ENCODE results near the gene CTCF.

The CTCF gene

DNA sequence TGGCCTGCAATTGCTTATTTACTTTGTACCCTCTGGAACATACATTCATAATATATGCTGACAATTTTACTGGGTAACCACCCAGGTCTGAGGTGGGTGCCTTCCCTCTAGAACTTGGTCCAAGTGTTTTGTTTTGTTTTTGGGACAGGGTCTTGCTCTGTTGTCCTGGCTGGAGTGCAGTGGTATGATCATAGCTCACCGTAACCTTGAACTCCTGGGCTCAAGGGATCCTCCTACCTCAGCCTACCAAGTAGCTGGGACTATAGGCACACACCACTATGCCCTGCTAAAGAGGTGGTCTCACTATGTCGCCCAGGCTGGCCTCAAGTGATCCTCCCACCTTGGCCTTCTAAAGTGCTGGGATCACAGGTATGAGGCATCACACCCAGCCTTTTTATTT, 11.2 kb upstream of the CTCF start:
- TF ChIP-seq ZNF384 (IDR thresholded peaks at IDR 0.05) = no peak
- TF ChIP-seq SP1 (IDR thresholded peaks at IDR 0.05) = no peak
- TF ChIP-seq HDGF (IDR thresholded peaks at IDR 0.05; ENCODE audit: borderline replicate concordance) = no peak
- TF ChIP-seq, protein P1, sequence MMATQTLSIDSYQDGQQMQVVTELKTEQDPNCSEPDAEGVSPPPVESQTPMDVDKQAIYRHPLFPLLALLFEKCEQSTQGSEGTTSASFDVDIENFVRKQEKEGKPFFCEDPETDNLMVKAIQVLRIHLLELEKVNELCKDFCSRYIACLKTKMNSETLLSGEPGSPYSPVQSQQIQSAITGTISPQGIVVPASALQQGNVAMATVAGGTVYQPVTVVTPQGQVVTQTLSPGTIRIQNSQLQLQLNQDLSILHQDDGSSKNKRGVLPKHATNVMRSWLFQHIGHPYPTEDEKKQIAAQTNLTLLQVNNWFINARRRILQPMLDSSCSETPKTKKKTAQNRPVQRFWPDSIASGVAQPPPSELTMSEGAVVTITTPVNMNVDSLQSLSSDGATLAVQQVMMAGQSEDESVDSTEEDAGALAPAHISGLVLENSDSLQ (IDR thresholded peaks at IDR 0.05) = no peak
- TF ChIP-seq L3MBTL2 (conservative IDR thresholded peaks at IDR 0.05) = no peak
- CTCF ChIA-PET = no interaction called here
- DNase-seq (ENCODE audit: extremely low spot score) = no peak
- POLR2A ChIA-PET = interaction anchor here (2.1 kb wide), 1 partner anchor 12 kb away, joined by 9 read pairs; the partner anchor contains the start of gene CTCF

DNA sequence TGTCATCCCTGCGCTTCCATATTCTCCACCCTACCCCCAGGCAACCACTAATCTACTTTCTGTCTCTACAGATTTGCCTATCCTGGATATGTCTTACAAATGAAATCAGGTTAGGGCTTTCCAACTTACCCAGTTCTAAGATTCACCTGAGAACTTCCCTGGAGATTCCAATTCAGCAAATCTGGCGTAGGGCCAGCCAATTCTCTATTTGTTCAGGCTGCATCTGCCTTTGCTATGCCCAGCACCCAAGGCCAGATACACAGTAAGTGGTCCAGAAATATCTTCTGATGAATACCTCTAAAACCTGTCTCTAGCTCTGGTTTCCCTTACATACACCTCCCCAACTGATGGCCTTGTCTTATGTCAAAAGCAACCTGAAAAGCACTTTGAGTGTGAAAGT, 10.4 kb upstream of the CTCF start:
- POLR2A ChIA-PET = interaction anchor here (2.1 kb wide), 1 partner anchor 11 kb away, joined by 9 read pairs; the partner anchor contains the start of gene CTCF
- TF ChIP-seq, protein P1 (IDR thresholded peaks at IDR 0.05) = no peak
- TF ChIP-seq CTBP1 (IDR thresholded peaks at IDR 0.05; ENCODE audit: borderline replicate concordance) = no peak
- no peak for DNase-seq (ENCODE audit: extremely low spot score)
- CTCF ChIA-PET = no interaction called here

DNA sequence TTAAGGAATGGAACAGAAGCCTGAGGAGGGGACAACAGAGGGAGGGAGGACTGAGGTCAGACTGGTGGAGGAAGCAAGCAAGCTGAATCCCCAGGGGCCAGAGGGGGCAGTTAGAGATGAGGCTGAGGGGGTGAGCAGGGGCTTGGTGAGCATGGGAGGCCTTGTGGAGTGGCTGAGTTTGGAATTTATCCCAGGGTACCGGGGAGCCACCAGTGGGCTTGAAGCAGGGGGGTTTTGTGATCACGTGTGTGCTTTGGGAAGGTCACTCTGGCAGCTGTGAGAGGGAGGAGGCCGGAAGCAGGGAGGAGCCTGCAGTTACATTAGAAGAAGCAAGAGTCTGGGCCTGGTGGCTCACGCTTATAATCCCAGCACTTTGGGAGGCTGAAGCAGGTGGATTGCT, 9.8 kb upstream of the CTCF start:
- CTCF ChIA-PET = no interaction called here

DNA sequence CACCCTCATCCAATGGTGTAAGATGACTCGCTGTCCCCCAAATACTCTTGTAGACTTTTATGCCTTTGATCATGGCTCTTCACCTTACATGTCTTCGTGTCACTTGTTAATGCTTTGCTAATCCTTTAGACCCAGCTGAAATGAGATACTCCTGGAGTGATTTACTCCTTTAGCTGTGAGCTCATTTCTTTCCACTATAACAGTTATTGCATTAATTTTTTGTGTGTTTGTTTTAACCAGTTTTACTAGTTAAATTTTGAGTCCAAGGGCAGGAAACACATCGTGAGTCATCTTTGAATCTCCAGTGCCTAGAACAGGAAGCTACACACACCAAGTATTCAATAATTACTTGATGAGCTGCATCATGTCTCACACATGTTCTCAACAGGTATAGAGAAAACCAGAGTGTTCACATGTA, 6.5 kb upstream of the CTCF start:
- TF ChIP-seq L3MBTL2 (conservative IDR thresholded peaks at IDR 0.05) = no peak
- TF ChIP-seq, protein P1 (IDR thresholded peaks at IDR 0.05) = peak; percentile 29; the same call in 1 of the 2 replicates
- TF ChIP-seq LEF1 (IDR thresholded peaks at IDR 0.05; ENCODE audit: borderline replicate concordance) = no peak
- TF ChIP-seq CTBP1 (IDR thresholded peaks at IDR 0.05; ENCODE audit: borderline replicate concordance) = no peak
- no peak for TF ChIP-seq FOXM1 (IDR thresholded peaks at IDR 0.05; ENCODE audit: borderline replicate concordance)
- TF ChIP-seq ELF4 (IDR thresholded peaks at IDR 0.05) = no peak
- CTCF ChIA-PET = no interaction called here
- POLR2A ChIA-PET = interaction anchor here (1.2 kb wide), 1 partner anchor 104 kb away, joined by 6 read pairs; the partner anchor contains the start of gene ACD
- no peak for DNase-seq (ENCODE audit: extremely low spot score)

More for the DNA sequence above, 9.8 kb upstream of the CTCF start:
- TF ChIP-seq NFRKB (IDR thresholded peaks at IDR 0.05) = no peak
- TF ChIP-seq, protein P1 (IDR thresholded peaks at IDR 0.05) = no peak
- TF ChIP-seq ARNT (IDR thresholded peaks at IDR 0.05) = no peak
- TF ChIP-seq SUZ12 (IDR thresholded peaks at IDR 0.05) = no peak
- TF ChIP-seq CTBP1 (IDR thresholded peaks at IDR 0.05; ENCODE audit: borderline replicate concordance) = no peak
- no peak for TF ChIP-seq TARDBP (IDR thresholded peaks at IDR 0.05)
- TF ChIP-seq ZNF384 (IDR thresholded peaks at IDR 0.05) = no peak
- no peak for TF ChIP-seq LEF1 (IDR thresholded peaks at IDR 0.05; ENCODE audit: borderline replicate concordance)
- TF ChIP-seq BHLHE40 (IDR thresholded peaks at IDR 0.05; ENCODE audit: borderline replicate concordance) = no peak
- TF ChIP-seq FOXM1 (IDR thresholded peaks at IDR 0.05; ENCODE audit: borderline replicate concordance) = no peak
- no peak for TF ChIP-seq FOXK2 (IDR thresholded peaks at IDR 0.05)
- TF ChIP-seq SP1 (IDR thresholded peaks at IDR 0.05) = no peak
- TF ChIP-seq L3MBTL2 (conservative IDR thresholded peaks at IDR 0.05) = no peak
- no peak for TF ChIP-seq FOXA1 (IDR thresholded peaks at IDR 0.05)
- no peak for TF ChIP-seq ELF4 (IDR thresholded peaks at IDR 0.05)
- no peak for TF ChIP-seq HDGF (IDR thresholded peaks at IDR 0.05; ENCODE audit: borderline replicate concordance)
- POLR2A ChIA-PET = interaction anchor here (2.1 kb wide), 1 partner anchor 10 kb away, joined by 9 read pairs; the partner anchor contains the start of gene CTCF
- no peak for DNase-seq (ENCODE audit: extremely low spot score)

DNA sequence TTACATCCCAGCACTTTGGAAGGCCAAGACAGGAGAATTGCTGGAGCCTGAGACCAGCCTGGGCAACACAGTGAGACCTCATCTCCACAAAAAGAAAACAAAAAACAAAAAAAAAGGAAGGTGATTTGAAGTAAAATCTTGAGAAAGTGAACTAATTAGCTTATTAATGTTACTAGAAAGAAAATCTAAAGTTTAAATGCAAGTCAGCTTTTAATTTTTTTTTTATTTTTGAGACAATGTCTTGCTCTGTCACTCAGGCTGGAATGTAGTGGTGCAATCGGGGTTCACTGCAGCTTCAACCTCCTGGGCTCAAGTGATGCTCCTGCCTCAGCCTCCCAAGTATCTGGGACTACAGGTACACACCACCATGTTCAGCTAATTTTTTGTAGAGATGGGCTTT, 3.5 kb upstream of the CTCF start:
- POLR2A ChIA-PET = interaction anchor here (0.6 to 1.4 kb wide), 3 partner anchors 12 to 678 kb away, joined by 3 to 4 read pairs (median 3); partner anchors contain the start of gene ACD
- no peak for TF ChIP-seq FOXK2 (IDR thresholded peaks at IDR 0.05)
- TF ChIP-seq TARDBP (IDR thresholded peaks at IDR 0.05) = no peak
- TF ChIP-seq FOXA1 (IDR thresholded peaks at IDR 0.05) = no peak
- no peak for TF ChIP-seq HDGF (IDR thresholded peaks at IDR 0.05; ENCODE audit: borderline replicate concordance)
- no peak for TF ChIP-seq FOXM1 (IDR thresholded peaks at IDR 0.05; ENCODE audit: borderline replicate concordance)
- TF ChIP-seq, protein P1 (IDR thresholded peaks at IDR 0.05) = no peak
- TF ChIP-seq ZNF384 (IDR thresholded peaks at IDR 0.05) = no peak
- no peak for TF ChIP-seq ARNT (IDR thresholded peaks at IDR 0.05)
- no peak for TF ChIP-seq NFRKB (IDR thresholded peaks at IDR 0.05)
- no peak for TF ChIP-seq LEF1 (IDR thresholded peaks at IDR 0.05; ENCODE audit: borderline replicate concordance)
- DNase-seq (ENCODE audit: extremely low spot score) = no peak
- CTCF ChIA-PET = interaction anchor here (0.6 to 1.4 kb wide), 3 partner anchors 12 to 239 kb away, joined by 3 to 9 read pairs (median 3); no protein-coding TSS in a partner anchor
